Mesenchymal stem cell (in vitro differentiated cells and primary cell): ENCODE data around the gene MEX3A.

ENCODE experiments used
- DNase-seq: peaks from one replicate; pipeline ENCODE4 v3.0.0-alpha.2; 2013
- H2AFZ ChIP-seq: one replicate; pipeline ENCODE4 v1.6.1; 2013; ENCODE audit warnings: low read depth, mild to moderate bottlenecking, control low read depth, inconsistent platforms, low read length, moderate library complexity
- H2AK5ac ChIP-seq: 2 replicates; pipeline ENCODE4 v1.6.1; 2013; ENCODE audit warnings: low read length, moderate library complexity, mild to moderate bottlenecking, inconsistent platforms; ENCODE audit not compliant: severe bottlenecking
- H2BK120ac ChIP-seq: one replicate; pipeline ENCODE4 v1.6.1; 2013; ENCODE audit warnings: low read depth, mild to moderate bottlenecking, inconsistent platforms, low read length, moderate library complexity
- H2BK12ac ChIP-seq, 2 experiments: one replicate each; pipeline ENCODE4 v1.6.1; 2013; ENCODE audit warnings: inconsistent platforms in 2 of 2, low read length in 2 of 2, mild to moderate bottlenecking in 2 of 2, moderate library complexity in 2 of 2, control low read depth in 1 of 2
- H2BK15ac ChIP-seq: one replicate; pipeline ENCODE4 v1.6.1; 2013; ENCODE audit warnings: mild to moderate bottlenecking, low read depth, inconsistent platforms; ENCODE audit not compliant: poor library complexity, severe bottlenecking
- H2BK5ac ChIP-seq: 2 replicates; pipeline ENCODE4 v1.6.1; 2013; ENCODE audit warnings: low read depth, mild to moderate bottlenecking, low read length, control low read depth, inconsistent platforms; ENCODE audit not compliant: poor library complexity, severe bottlenecking
- H3K14ac ChIP-seq, 2 experiments: one replicate each; pipeline ENCODE4 v1.6.1; 2013; ENCODE audit warnings: inconsistent platforms in 2 of 2, low read length in 2 of 2, control low read depth in 1 of 2, mild to moderate bottlenecking in 1 of 2, moderate library complexity in 1 of 2
- H3K18ac ChIP-seq, 2 experiments: one replicate each; pipeline ENCODE4 v1.6.1; 2013; ENCODE audit warnings: inconsistent platforms in 2 of 2, low read length in 2 of 2, control low read depth in 1 of 2, low read depth in 1 of 2, mild to moderate bottlenecking in 1 of 2
- H3K23ac ChIP-seq, 2 experiments: one replicate each; pipeline ENCODE4 v1.6.1; 2013; ENCODE audit warnings: inconsistent platforms in 2 of 2, low read length in 2 of 2, mild to moderate bottlenecking in 2 of 2, moderate library complexity in 2 of 2, control low read depth in 1 of 2
- H3K27ac ChIP-seq: 2 replicates; pipeline ENCODE4 v1.5.1; 2013; ENCODE audit warnings: mild to moderate bottlenecking, moderate library complexity, low read length, control low read depth, inconsistent platforms; ENCODE audit not compliant: poor library complexity, severe bottlenecking
- H3K27me3 ChIP-seq, 2 experiments: 2 replicates each; pipeline versions ENCODE4 v1.6.1 to v1.7.0; 2013; ENCODE audit warnings: low read length in 2 of 2, mild to moderate bottlenecking in 2 of 2, moderate library complexity in 2 of 2, control low read depth in 1 of 2, inconsistent platforms in 1 of 2; ENCODE audit not compliant: control insufficient read depth in 1 of 2, insufficient read depth in 1 of 2
- H3K36me3 ChIP-seq, 2 experiments: 2 replicates each; pipeline versions ENCODE4 v1.6.1 to v1.7.0; 2013; ENCODE audit warnings: low read length in 2 of 2, control low read depth in 1 of 2, inconsistent platforms in 1 of 2, low read depth in 1 of 2, mild to moderate bottlenecking in 1 of 2; ENCODE audit not compliant: insufficient read depth in 2 of 2, control insufficient read depth in 1 of 2
- H3K4ac ChIP-seq, 2 experiments: one replicate each; pipeline ENCODE4 v1.6.1; 2013; ENCODE audit warnings: inconsistent platforms in 2 of 2, low read length in 2 of 2, mild to moderate bottlenecking in 2 of 2, moderate library complexity in 2 of 2, control low read depth in 1 of 2, low read depth in 1 of 2
- H3K4me1 ChIP-seq: 2 replicates; pipeline ENCODE4 v1.6.1; 2013; ENCODE audit warnings: low read depth, low read length, control low read depth; ENCODE audit not compliant: control insufficient read depth, insufficient read depth
- H3K4me2 ChIP-seq: 2 replicates; pipeline ENCODE4 v1.6.1; 2013; ENCODE audit warnings: low read length, mild to moderate bottlenecking, inconsistent platforms; ENCODE audit not compliant: poor library complexity, severe bottlenecking
- H3K4me3 ChIP-seq, 2 experiments: 2 replicates each; pipeline versions ENCODE4 v1.5.1 to v1.7.0; 2013; ENCODE audit warnings: low read length in 2 of 2, mild to moderate bottlenecking in 2 of 2, control low read depth in 1 of 2, low read depth in 1 of 2; ENCODE audit not compliant: insufficient read depth in 1 of 2
- H3K79me1 ChIP-seq: replicated peaks from 2 replicates; pipeline ENCODE4 v1.6.1; 2013; ENCODE audit warnings: mild to moderate bottlenecking, control low read depth, low read length, inconsistent platforms; ENCODE audit not compliant: poor library complexity, severe bottlenecking
- H3K9ac ChIP-seq: 2 replicates; pipeline ENCODE4 v1.7.0; 2013; ENCODE audit warnings: mild to moderate bottlenecking, low read length, moderate library complexity
- H3K9me3 ChIP-seq: 2 replicates; pipeline ENCODE4 v1.7.0; 2013; ENCODE audit warnings: mild to moderate bottlenecking, low read length; ENCODE audit not compliant: control insufficient read depth
- H4K8ac ChIP-seq: one replicate; pipeline ENCODE4 v1.6.1; 2013; ENCODE audit warnings: inconsistent platforms, mild to moderate bottlenecking, low read length, moderate library complexity
- H4K91ac ChIP-seq: one replicate; pipeline ENCODE4 v1.6.1; 2013; ENCODE audit warnings: mild to moderate bottlenecking, low read length, inconsistent platforms
- WGBS: methylation state at CpG from one replicate; pipeline ENCODE4 v1.1.7; 2013; ENCODE audit warnings: mixed read lengths; 5-methylcytosine and 5-hydroxymethylcytosine counted together

The MEX3A gene

DNA sequence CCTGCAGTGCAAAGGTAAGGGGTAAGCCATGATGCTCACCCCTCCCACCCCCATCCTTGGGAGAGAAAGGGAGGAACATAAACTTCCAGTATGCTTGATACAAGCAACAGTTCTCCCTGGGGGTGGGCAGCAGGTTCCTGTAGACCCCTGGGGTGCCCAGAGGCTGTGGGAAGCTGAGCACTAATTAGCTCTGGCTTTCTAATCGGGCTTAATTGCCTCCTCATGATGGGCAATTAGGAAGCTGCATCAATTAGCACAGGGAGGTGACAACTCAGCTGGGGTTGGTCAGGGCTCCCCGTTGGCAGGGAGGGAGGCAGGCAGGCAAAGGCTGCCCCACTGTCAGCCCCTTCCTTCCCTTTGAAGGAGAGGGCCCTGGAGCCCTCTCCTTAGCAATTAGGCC lies 16.5 kb upstream of the MEX3A start:
- H3K27ac ChIP-seq: no peak overlapping the region
- WGBS: 59% methylated on average over 2 of the region's 2 CpGs
- H3K9me3 ChIP-seq: no peaks in the 10 kb centered on the region

DNA sequence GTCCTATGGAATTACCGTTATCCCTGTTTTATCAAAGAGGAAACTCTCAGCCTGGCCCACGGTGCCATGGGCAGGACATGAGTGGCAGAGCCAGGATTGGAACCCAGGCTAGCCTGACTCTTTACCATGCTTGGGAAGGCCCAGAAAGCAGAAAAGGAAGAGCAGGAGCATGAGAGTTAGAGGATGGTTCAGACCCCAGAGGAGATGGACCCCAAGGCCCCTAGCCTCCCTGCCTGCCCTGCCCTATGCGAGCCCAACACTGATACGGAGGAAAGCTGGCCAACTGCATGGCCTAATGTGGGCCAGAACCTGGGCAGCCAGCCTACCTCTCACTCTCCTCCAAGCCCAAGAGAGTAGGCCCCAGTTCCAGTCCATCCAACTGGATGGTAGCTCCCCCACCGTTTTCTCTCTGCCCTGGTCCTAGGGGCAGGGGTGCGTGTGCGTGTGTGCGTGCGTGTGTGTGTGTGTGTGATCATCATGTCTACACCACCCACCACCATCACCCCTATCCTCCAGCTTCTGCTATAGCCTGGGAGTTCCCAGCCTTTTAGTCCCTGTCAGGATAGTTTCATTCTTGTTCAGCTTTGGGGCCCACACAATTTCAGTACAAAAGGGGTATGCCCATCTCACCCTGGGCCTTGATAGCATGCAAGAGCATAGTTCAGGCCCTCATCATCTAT lies 15.4 kb upstream of the MEX3A start:
- Histone ChIP-seq H3K18ac (peak overlapping the region; percentile 44 to 68), H2BK15ac (peak overlapping the region; percentile 96), H4K8ac (peak overlapping the region; percentile 59), H3K9me3 (no peaks in the 10 kb centered on the region), H3K9ac (peak overlapping the region; percentile 90), H2AFZ (no peak overlapping the region), H3K23ac (no peak overlapping the region), H3K4me3 (no peak overlapping the region), H2BK12ac (peak overlapping the region; percentile 85 to 87), H3K14ac (no peak overlapping the region), H3K4ac (peak overlapping the region; percentile 42 to 88), H3K4me2 (no peak overlapping the region), H3K27me3 (no peaks in the 10 kb centered on the region), H3K4me1 (peaks cover 19% of the 10 kb centered on the region), H3K79me1 (peaks cover 16% of the 10 kb centered on the region), H3K36me3 (peaks cover 0 to 9% of the 10 kb centered on the region in 2 experiments), H2BK120ac (peak overlapping the region; percentile 92), H2BK5ac (no peak overlapping the region), H3K27ac (no peak overlapping the region), H4K91ac (peak overlapping the region; percentile 91), H2AK5ac (peak overlapping the region; percentile 57)
- 98% methylated on average over 9 of the region's 9 CpGs for WGBS
- DNase-seq: no peak

More for the DNA sequence above, 16.5 kb upstream of the MEX3A start:
- H2BK120ac ChIP-seq: no peak overlapping the region
- no peak overlapping the region for H2AFZ ChIP-seq
- no peak overlapping the region for H4K91ac ChIP-seq
- H4K8ac ChIP-seq: peak overlapping the region; percentile 10
- DNase-seq: no peak
- H3K79me1 ChIP-seq: peaks cover 18% of the 10 kb centered on the region
- H2AK5ac ChIP-seq: no peak overlapping the region
- H3K27me3 ChIP-seq: no peaks in the 10 kb centered on the region
- H3K4me1 ChIP-seq: peaks cover 30% of the 10 kb centered on the region
- H2BK12ac ChIP-seq: no peak overlapping the region
- H3K9ac ChIP-seq: no peak overlapping the region
- H2BK5ac ChIP-seq: no peak overlapping the region
- H3K18ac ChIP-seq: no peak overlapping the region
- no peak overlapping the region for H2BK15ac ChIP-seq
- no peak overlapping the region for H3K4ac ChIP-seq
- H3K36me3 ChIP-seq: peaks cover 0 to 7% of the 10 kb centered on the region in 2 experiments
- no peak overlapping the region for H3K4me3 ChIP-seq
- no peak overlapping the region for H3K23ac ChIP-seq
- H3K14ac ChIP-seq: no peak overlapping the region
- no peak overlapping the region for H3K4me2 ChIP-seq

DNA sequence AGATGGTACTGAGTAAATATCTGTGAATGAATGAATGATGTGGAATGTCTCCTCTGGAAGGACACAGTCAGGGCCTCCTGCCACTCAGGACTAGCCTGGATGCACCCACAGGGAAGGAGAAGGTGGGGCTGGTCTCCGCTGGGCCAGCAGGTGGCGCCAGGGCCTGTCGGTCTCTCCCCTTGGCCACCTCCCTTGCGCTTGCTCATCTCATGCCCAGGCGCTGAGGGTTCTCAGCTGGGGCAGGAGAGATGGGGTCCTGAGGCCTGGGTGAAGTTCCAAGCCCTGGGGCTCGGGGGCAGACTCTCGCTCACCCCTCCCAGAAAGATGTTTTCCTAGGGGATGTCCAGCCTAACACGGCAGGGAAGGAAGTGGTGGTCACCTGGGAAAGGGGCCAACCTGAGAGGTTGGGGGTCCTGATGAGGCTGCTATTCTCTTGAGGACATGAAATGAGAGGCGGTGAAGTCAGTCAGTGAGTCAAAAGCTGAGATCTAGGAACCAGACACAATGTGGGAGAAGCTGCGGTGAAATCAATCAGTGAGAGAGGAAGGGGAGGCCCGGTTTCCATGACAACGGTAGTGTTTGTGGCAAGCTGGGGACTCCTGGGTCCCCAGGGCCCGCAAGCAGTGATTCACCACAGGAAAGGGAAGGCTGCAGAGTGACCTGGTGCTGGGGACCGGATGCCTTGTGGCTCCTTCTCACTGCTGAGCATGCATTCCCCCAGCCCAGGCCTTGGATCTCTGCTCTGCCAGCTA lies 14.6 kb upstream of the MEX3A start:
- H3K4me2 ChIP-seq: no peak overlapping the region
- peak overlapping the region; percentile 42 to 77 for H3K4ac ChIP-seq
- H3K4me3 ChIP-seq: peak overlapping the region in 1 of 2 experiments; percentile 9
- no peaks in the 10 kb centered on the region for H3K27me3 ChIP-seq
- peak overlapping the region; percentile 57 for H2AK5ac ChIP-seq
- peak overlapping the region; percentile 92 for H2BK120ac ChIP-seq
- no peak overlapping the region for H3K27ac ChIP-seq
- peak; percentile 92 for DNase-seq
- H3K18ac ChIP-seq: peak overlapping the region; percentile 44 to 68
- H3K4me1 ChIP-seq: peaks cover 16% of the 10 kb centered on the region
- WGBS: 15% methylated on average over 14 of the region's 14 CpGs
- peak overlapping the region; percentile 85 to 87 for H2BK12ac ChIP-seq
- peak overlapping the region; percentile 50 for H2BK15ac ChIP-seq
- H3K23ac ChIP-seq: no peak overlapping the region
- H3K9ac ChIP-seq: peak overlapping the region; percentile 90
- peak overlapping the region; percentile 91 for H4K91ac ChIP-seq
- no peaks in the 10 kb centered on the region for H3K9me3 ChIP-seq
- H2BK5ac ChIP-seq: no peak overlapping the region
- no peak overlapping the region for H2AFZ ChIP-seq
- peak overlapping the region; percentile 74 for H4K8ac ChIP-seq
- peaks cover 0 to 9% of the 10 kb centered on the region in 2 experiments for H3K36me3 ChIP-seq
- peak overlapping the region in 1 of 2 experiments; percentile 5 for H3K14ac ChIP-seq
- H3K79me1 ChIP-seq: peaks cover 11% of the 10 kb centered on the region

DNA sequence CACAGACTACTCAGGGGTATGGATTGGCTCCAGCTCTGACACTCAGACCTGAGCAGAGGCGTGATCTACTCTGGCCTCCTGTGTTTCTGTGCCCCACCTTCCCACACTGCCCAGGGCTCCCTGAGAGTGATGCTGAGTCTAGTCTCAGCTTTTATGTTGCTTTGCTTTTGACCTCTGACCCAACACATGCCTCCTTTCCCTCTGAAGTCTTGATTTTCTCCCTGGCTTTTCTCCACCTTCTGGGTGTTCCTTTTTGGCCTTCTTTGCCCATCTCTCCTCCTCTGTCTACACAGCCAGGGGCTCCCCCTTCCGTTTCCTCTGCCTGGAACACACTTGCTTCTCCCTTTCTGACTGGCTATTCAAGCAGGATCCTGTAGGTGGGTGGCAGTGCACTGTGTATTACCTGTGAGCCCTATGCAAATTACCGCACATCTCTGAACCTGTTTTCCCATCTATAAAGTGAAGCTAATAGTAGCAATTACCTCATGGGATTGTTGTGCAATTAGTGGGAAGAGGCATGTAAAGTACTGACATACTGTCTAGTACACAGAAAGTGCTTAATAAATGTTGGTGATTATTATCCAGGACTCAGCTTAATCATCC lies 13.7 kb upstream of the MEX3A start:
- Histone ChIP-seq H3K14ac (no peak overlapping the region), H3K4me1 (peaks cover 16% of the 10 kb centered on the region), H4K91ac (peak overlapping the region; percentile 44), H2BK15ac (no peak overlapping the region), H2BK120ac (no peak overlapping the region), H3K27me3 (no peaks in the 10 kb centered on the region), H3K4me3 (no peak overlapping the region), H2AFZ (no peak overlapping the region), H3K27ac (no peak overlapping the region), H3K23ac (no peak overlapping the region), H3K9me3 (no peaks in the 10 kb centered on the region), H2BK5ac (no peak overlapping the region), H3K79me1 (peaks cover 12% of the 10 kb centered on the region), H3K9ac (peak overlapping the region; percentile 90), H3K36me3 (peaks cover 0 to 12% of the 10 kb centered on the region in 2 experiments), H2BK12ac (peak overlapping the region; percentile 17 to 28), H3K18ac (peak overlapping the region; percentile 23 to 58), H3K4me2 (no peak overlapping the region), H4K8ac (no peak overlapping the region), H3K4ac (peak overlapping the region; percentile 20 to 34), H2AK5ac (peak overlapping the region; percentile 28)
- WGBS: 88% methylated on average over 1 of the region's 3 CpGs
- peak; percentile 77 for DNase-seq
